ENCODE data around the gene SYAP1.
A peak's percentile ranks its signal among the peaks of the same experiment; 100 is the strongest.

The SYAP1 gene

DNA sequence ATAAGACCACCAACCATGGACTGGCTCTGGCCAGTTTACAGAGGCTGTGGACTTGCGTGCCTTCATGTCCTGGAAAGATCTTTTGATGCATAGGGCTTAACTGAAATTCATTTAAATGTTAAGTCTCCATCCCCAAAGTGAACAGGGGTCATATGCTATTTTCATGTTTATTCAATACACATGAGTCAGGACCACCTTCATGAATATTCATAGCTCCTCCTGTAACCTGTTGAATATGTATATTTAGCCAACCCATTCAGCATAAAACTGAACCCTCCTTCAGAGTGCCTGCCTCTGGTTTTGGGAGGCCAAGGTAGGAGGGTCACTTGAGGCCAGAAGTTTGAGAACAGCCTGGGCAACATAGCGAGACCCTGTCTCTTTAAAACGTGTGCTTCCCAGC, 14.0 kb upstream of the SYAP1 start:
- Histone ChIP-seq H3K9me3 (no peaks in the 10 kb centered on the region), H3K36me3 (no peaks in the 10 kb centered on the region), H3K4me1 (ENCODE audit: control insufficient read depth in 1 of 2, insufficient read depth in 1 of 2, low read depth in 1 of 2, low read length in 1 of 2) (no peaks in the 10 kb centered on the region), H3K27me3 (no peaks in the 10 kb centered on the region), H3K27ac (no peak overlapping the region), H3K4me3 (ENCODE audit: low read depth in 1 of 2, low read length in 1 of 2) (no peak overlapping the region)
- TF ChIP-seq, protein P1, sequence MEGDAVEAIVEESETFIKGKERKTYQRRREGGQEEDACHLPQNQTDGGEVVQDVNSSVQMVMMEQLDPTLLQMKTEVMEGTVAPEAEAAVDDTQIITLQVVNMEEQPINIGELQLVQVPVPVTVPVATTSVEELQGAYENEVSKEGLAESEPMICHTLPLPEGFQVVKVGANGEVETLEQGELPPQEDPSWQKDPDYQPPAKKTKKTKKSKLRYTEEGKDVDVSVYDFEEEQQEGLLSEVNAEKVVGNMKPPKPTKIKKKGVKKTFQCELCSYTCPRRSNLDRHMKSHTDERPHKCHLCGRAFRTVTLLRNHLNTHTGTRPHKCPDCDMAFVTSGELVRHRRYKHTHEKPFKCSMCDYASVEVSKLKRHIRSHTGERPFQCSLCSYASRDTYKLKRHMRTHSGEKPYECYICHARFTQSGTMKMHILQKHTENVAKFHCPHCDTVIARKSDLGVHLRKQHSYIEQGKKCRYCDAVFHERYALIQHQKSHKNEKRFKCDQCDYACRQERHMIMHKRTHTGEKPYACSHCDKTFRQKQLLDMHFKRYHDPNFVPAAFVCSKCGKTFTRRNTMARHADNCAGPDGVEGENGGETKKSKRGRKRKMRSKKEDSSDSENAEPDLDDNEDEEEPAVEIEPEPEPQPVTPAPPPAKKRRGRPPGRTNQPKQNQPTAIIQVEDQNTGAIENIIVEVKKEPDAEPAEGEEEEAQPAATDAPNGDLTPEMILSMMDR (IDR thresholded peaks at IDR 0.05) = no peak

DNA sequence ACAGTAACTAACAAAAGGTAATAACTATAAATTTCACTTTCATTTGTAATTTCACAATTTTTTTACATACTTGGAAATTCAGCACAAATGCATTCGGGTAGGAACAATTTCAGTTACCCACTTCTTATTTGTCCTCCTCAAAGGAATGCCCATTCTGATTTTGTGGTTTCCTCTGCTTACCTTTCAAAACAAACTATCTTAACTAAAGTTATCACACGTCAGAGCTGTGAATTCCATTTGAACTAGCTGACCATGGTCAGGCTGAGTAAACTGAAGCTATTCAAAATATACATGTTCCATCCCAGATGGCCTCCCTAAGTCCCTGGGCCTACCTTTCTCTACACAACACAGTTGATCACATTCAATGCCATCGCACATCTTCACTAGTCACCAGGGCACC, 11.4 kb upstream of the SYAP1 start:
- Histone ChIP-seq H3K27me3 (no peaks in the 10 kb centered on the region), H3K36me3 (no peaks in the 10 kb centered on the region), H3K27ac (no peak overlapping the region), H3K4me3 (ENCODE audit: low read depth in 1 of 2, low read length in 1 of 2) (no peak overlapping the region), H3K4me1 (ENCODE audit: control insufficient read depth in 1 of 2, insufficient read depth in 1 of 2, low read depth in 1 of 2, low read length in 1 of 2) (peaks cover 0 to 6% of the 10 kb centered on the region in 2 experiments), H3K9me3 (no peaks in the 10 kb centered on the region)
- TF ChIP-seq, protein P1 (IDR thresholded peaks at IDR 0.05) = no peak

DNA sequence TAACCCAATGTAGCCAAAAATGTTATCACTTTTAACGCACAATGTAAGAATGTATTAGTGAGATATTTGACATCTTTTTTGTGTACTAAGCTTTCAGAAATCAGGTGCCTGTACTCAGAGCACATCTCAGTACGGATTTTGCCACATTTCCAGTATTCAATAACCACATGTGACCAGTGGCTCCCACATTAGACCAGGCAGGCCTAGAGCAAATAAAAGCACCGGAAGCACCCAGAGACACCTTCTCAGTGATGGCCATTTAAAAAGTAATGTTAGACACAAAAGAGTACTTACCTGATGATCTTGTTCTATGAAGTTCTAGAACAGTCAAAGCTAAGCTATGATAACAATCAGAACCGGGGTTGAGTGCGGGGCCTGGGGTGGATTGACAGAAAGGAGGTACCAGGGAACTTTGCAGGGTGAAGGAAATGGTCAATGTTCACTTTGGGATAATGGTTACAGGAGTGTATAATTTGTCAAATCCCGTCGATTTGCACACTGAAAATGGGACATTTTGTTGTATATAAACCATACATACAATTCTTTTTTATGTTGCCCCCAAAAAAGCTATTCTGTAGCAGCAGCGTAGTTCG, 8.1 kb upstream of the SYAP1 start:
- Histone ChIP-seq H3K4me1 (ENCODE audit: control insufficient read depth in 1 of 2, insufficient read depth in 1 of 2, low read depth in 1 of 2, low read length in 1 of 2) (peaks cover 0 to 8% of the 10 kb centered on the region in 2 experiments), H3K4me3 (ENCODE audit: low read depth in 1 of 2, low read length in 1 of 2) (peak overlapping the region; percentile 61 to 66), H3K27ac (no peak overlapping the region), H3K27me3 (no peaks in the 10 kb centered on the region), H3K36me3 (no peaks in the 10 kb centered on the region), H3K9me3 (no peaks in the 10 kb centered on the region)
- TF ChIP-seq, protein P1 (IDR thresholded peaks at IDR 0.05) = no peak

DNA sequence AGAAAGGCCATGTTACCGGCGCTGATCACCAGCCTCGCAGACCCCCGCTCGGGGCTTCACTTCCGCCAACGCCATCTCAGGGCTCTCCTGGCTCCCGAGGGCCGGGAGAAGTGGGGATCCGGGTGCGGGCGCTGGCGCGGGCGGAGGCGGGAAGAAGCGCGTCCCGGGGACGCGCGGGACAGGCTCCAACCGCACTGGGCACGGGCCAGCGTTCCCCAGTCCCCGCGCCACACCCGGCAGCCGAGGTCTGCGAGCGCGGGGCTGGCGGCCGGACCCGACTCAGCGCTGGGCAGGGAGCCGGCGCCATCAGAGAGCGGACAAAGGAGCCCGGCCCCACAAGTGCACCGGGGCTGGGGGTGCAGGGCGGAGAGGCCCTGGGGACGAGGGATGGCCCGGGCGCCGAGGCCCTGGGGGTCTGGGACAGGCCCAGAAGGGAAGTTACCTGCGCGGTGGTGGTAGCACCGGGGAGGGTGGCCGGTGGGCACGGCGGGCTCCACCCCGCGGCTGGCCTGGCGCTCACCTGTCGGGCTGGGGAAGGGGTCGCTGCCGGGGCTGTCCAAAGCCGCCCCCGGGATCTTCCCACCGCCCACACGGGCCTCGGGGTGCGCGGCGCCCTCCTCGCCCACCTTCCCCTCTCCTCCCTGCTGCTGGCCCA, 7.4 kb upstream of the SYAP1 start:
- H3K4me1 ChIP-seq (ENCODE audit: control insufficient read depth in 1 of 2, insufficient read depth in 1 of 2, low read depth in 1 of 2, low read length in 1 of 2) = peaks cover 0 to 8% of the 10 kb centered on the region in 2 experiments
- peak overlapping the region; percentile 29 for H3K27ac ChIP-seq
- no peaks in the 10 kb centered on the region for H3K9me3 ChIP-seq
- H3K27me3 ChIP-seq = no peaks in the 10 kb centered on the region
- TF ChIP-seq, protein P1 (IDR thresholded peaks at IDR 0.05) = no peak
- no peaks in the 10 kb centered on the region for H3K36me3 ChIP-seq
- H3K4me3 ChIP-seq (ENCODE audit: low read depth in 1 of 2, low read length in 1 of 2) = peak overlapping the region; percentile 61 to 66

DNA sequence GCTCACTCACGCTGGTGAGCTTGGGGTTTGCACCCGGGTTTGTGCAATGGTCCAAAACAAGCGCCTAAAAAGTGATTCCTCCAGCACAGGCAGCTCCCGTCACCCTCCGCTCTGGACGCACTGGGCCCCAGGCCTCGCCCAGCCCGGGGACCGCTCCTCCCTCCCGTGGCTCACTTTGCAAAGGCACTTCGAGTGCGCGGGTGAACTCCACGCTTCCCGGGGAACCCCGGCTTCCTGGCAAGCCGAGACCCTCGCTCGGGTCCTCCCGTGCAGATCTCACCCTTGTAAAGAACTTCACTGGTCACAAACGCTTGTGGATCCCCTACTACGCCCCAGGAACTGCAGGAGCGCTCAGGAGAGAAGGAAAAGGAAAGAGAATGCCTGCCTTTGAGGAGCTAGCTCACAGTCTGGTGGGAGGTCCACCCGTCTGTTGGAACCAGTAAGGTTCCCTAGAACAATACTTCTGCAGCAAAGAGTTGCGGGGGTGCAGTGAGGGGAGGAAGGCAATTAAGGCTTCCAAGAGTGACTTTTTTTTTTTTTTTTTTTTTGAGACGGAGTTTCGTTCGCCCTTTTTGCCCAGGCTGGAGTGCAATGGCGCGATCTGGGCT, 6.8 kb upstream of the SYAP1 start, which contains the start of gene CTPS2:
Gene CTPS2, minus strand, starts transcription at position 122 of the 608 bp plus-strand sequence. CDS start 9,767 bp downstream, outside the sequence.
- no peaks in the 10 kb centered on the region for H3K9me3 ChIP-seq
- TF ChIP-seq, protein P1 (IDR thresholded peaks at IDR 0.05) = peak; percentile 10
- peaks cover 0 to 8% of the 10 kb centered on the region in 2 experiments for H3K4me1 ChIP-seq (ENCODE audit: control insufficient read depth in 1 of 2, insufficient read depth in 1 of 2, low read depth in 1 of 2, low read length in 1 of 2)
- H3K4me3 ChIP-seq (ENCODE audit: low read depth in 1 of 2, low read length in 1 of 2) = peak within 1 kb of the TSS; percentile 61 to 66
- H3K27me3 ChIP-seq = no peaks in the 10 kb centered on the region
- no peaks in the 10 kb centered on the region for H3K36me3 ChIP-seq
- H3K27ac ChIP-seq = peak within 1 kb of the TSS; percentile 29

All from neutrophil (primary cell).